A549 (cell line): ENCODE data around the gene IL21. TPM values are rescaled to one million over a fixed set of nuclear protein-coding genes. Genes with fewer than 3 reads are reported as not detected.

Experiments
- ATAC-seq, 2 experiments: fragments of 200-7000 bp in 1 of 2; fragments of >200 bp in 1 of 2; cut with Nextera tagmentation in 1 of 2; cut with Tn5 transposase in 1 of 2; 3 replicates each; pipeline versions ENCODE4 v1.8.0 to v1.9.1; 2018 to 2020; ENCODE audit warnings: mild to moderate bottlenecking in 1 of 2, moderate library complexity in 1 of 2
- CTCF ChIA-PET: fragments of 300-600 bp; sonication (Branson Sonifier 250); formaldehyde crosslinking; extraction: SDS; loops from one replicate; lab custom pipeline; 2021; ENCODE audit warnings: antibody characterized with exemption, inconsistent platforms; lab: Yijun Ruan, JAX
- POLR2A ChIA-PET: fragments of 350-600 bp; formaldehyde crosslinking; extraction: SDS; loops from one replicate; lab custom pipeline; 2021; ENCODE audit warnings: antibody characterized with exemption, inconsistent platforms; lab: Yijun Ruan, JAX
- DNase-seq, 2 experiments: peaks; one replicate each; pipeline versions ENCODE4 v3.0.0 to v3.0.0-alpha.2; 2011 to 2016; ENCODE audit warnings: low read depth in 1 of 2, low spot score in 1 of 2
- FAIRE-seq: peaks from 2 replicates; lab custom pipeline; 2011; peaks lifted over from hg19 to GRCh38; lab: Jason Lieb, UNC
- H3K27ac ChIP-seq, 2 experiments: fragments of >200 bp; sonication (Bioruptor Twin); formaldehyde crosslinking; 3 replicates each; pipeline ENCODE4 v1.5.1; 2016 to 2017
- H3K4me1 ChIP-seq: fragments of >200 bp; sonication (Bioruptor Twin); formaldehyde crosslinking; 3 replicates; pipeline ENCODE4 v1.6.1; 2016
- H3K4me2 ChIP-seq: fragments of >200 bp; sonication (Bioruptor Twin); formaldehyde crosslinking; 3 replicates; pipeline ENCODE4 v1.6.1; 2016
- H3K4me3 ChIP-seq: fragments of >200 bp; sonication (Bioruptor Twin); formaldehyde crosslinking; 3 replicates; pipeline ENCODE4 v1.5.1; 2016
- H3K9me3 ChIP-seq: fragments of >200 bp; sonication (Bioruptor Twin); formaldehyde crosslinking; 3 replicates; pipeline ENCODE4 v1.6.1; 2016
- BHLHE40 ChIP-seq: IDR thresholded peaks from 2 replicates; pipeline ENCODE4 v1.6.1; 2012; ENCODE audit warnings: low read depth, low read length, inconsistent platforms
- CEBPB ChIP-seq, 2 experiments: fragments of >200 bp in 1 of 2; sonication (Bioruptor Twin) in 1 of 2; formaldehyde crosslinking in 1 of 2; IDR thresholded peaks; 2 replicates each; pipeline ENCODE4 v1.6.1; 2012 to 2016
- CHD4 ChIP-seq: fragments of 200-600 bp; sonication (generic); IDR thresholded peaks from 2 replicates; pipeline ENCODE4 v1.6.1; 2016; ENCODE audit warnings: antibody characterized with exemption, mild to moderate bottlenecking, borderline replicate concordance
- EP300 ChIP-seq, 2 experiments: fragments of >200 bp; sonication (Bioruptor Twin); formaldehyde crosslinking; IDR thresholded peaks; 2 replicates in 1 of 2; 3 replicates in 1 of 2; pipeline ENCODE4 v1.6.1; 2016 to 2017
- FOSB ChIP-seq: fragments of 250-450 bp; sonication (Bioruptor Pico); IDR thresholded peaks from 2 replicates; pipeline ENCODE4 v1.5.0; 2020; ENCODE audit warnings: mild to moderate bottlenecking, moderate library complexity
- FOSL2 ChIP-seq, 2 experiments: fragments of 450-650 bp in 1 of 2; fragments of >200 bp in 1 of 2; sonication (Bioruptor Twin) in 1 of 2; formaldehyde crosslinking; IDR thresholded peaks; 2 replicates each; pipeline versions ENCODE4 v1.5.0 to v1.6.1; 2016 to 2020; ENCODE audit warnings: mild to moderate bottlenecking in 1 of 2, moderate library complexity in 1 of 2
- FOXS1 ChIP-seq: fragments of 250-450 bp; sonication (Bioruptor Pico); IDR thresholded peaks from 2 replicates; pipeline ENCODE4 v1.5.0; 2020; ENCODE audit warnings: mild to moderate bottlenecking, moderate library complexity
- GATA3 ChIP-seq: IDR thresholded peaks from 2 replicates; pipeline ENCODE4 v1.6.1; 2012; ENCODE audit warnings: borderline replicate concordance
- HEYL ChIP-seq: fragments of 250-450 bp; sonication (Bioruptor Pico); IDR thresholded peaks from 2 replicates; pipeline ENCODE4 v1.8.0; 2021; ENCODE audit warnings: mild to moderate bottlenecking, moderate library complexity
- HOXB13 ChIP-seq: fragments of 250-450 bp; sonication (Bioruptor Pico); IDR thresholded peaks from 2 replicates; pipeline ENCODE4 v1.5.0; 2020; ENCODE audit warnings: low read depth, mild to moderate bottlenecking, moderate library complexity
- KDM1A ChIP-seq: fragments of 200-600 bp; sonication (generic); IDR thresholded peaks from 2 replicates; pipeline ENCODE4 v1.6.1; 2016; ENCODE audit warnings: low read depth, mild to moderate bottlenecking
- MAZ ChIP-seq: fragments of 150-350 bp; IDR thresholded peaks from 2 replicates; pipeline ENCODE4 v1.6.1; 2014; ENCODE audit warnings: antibody characterized with exemption, low read depth, low read length, borderline replicate concordance
- PHF8 ChIP-seq: fragments of 200-600 bp; sonication (generic); IDR thresholded peaks from 2 replicates; pipeline ENCODE4 v1.6.1; 2016; ENCODE audit warnings: low read depth, mild to moderate bottlenecking, antibody characterized with exemption, moderate library complexity, borderline replicate concordance
- POLR2AphosphoS2 ChIP-seq: conservative IDR thresholded peaks from 2 replicates; pipeline ENCODE4 v1.6.1; 2012; ENCODE audit warnings: low read length, improper control_type of control experiment, inconsistent platforms
- RARB ChIP-seq: fragments of 250-450 bp; sonication (Bioruptor Pico); IDR thresholded peaks from 2 replicates; pipeline ENCODE4 v1.8.0; 2021; ENCODE audit warnings: mild to moderate bottlenecking, moderate library complexity
- RNF2 ChIP-seq: fragments of 200-600 bp; sonication (generic); IDR thresholded peaks from 2 replicates; pipeline ENCODE4 v1.6.1; 2016; ENCODE audit warnings: low read depth, mild to moderate bottlenecking, antibody characterized with exemption, moderate library complexity, borderline replicate concordance
- SREBF2 ChIP-seq: fragments of 450-650 bp; IDR thresholded peaks from 2 replicates; pipeline ENCODE4 v1.6.1; 2014; ENCODE audit warnings: mild to moderate bottlenecking, moderate library complexity
- TFCP2L1 ChIP-seq: fragments of 250-450 bp; sonication (Bioruptor Pico); IDR thresholded peaks from 2 replicates; pipeline ENCODE4 v1.5.0; 2021; ENCODE audit warnings: mild to moderate bottlenecking
- TP53 ChIP-seq: fragments of 250-450 bp; sonication (Bioruptor Pico); IDR thresholded peaks from 2 replicates; pipeline ENCODE4 v1.5.0; 2021; ENCODE audit warnings: mild to moderate bottlenecking, moderate library complexity
- ZFP36 ChIP-seq: fragments of 450-650 bp; IDR thresholded peaks from 2 replicates; pipeline ENCODE4 v1.6.1; 2014; ENCODE audit warnings: borderline replicate concordance; ENCODE audit not compliant: partially characterized antibody
- ZNF302 ChIP-seq: fragments of 250-450 bp; sonication (Bioruptor Pico); IDR thresholded peaks from 2 replicates; pipeline ENCODE4 v1.9.0; 2021; ENCODE audit warnings: inconsistent platforms, mild to moderate bottlenecking, moderate library complexity
- ZSCAN20 ChIP-seq: fragments of 250-450 bp; sonication (Bioruptor Pico); IDR thresholded peaks from 2 replicates; pipeline ENCODE4 v1.8.0; 2022; ENCODE audit warnings: mild to moderate bottlenecking, moderate library complexity
- WGBS: methylation state at CpG from one replicate; pipeline ENCODE4 v1.1.6; 2017; ENCODE audit errors: missing lambda C conversion rate; 5-methylcytosine and 5-hydroxymethylcytosine counted together
- polyA plus RNA-seq, 4 experiments: library from polyadenylated mRNA; depleted of rRNA in 3 of 4; stranded (reverse); fragments of >200 nt; fragmentation: RNase III in 1 of 4; extraction: RNeasy Plus Mini Kit Qiagen cat#74134 plus additional on column Dnase treatment in 1 of 4; gene quantifications; 2 replicates in 3 of 4; 3 replicates in 1 of 4; pipeline ENCODE4 v1.2.3, GENCODE V29; 2011 to 2017
- TF ChIP-seq, protein P1 (sequence below): fragments of 250-450 bp; sonication (Bioruptor Pico); IDR thresholded peaks from 2 replicates; pipeline ENCODE4 v1.5.0; 2020; ENCODE audit warnings: low read depth, mild to moderate bottlenecking, moderate library complexity
- TF ChIP-seq, protein P2 (sequence below): IDR thresholded peaks from 2 replicates; pipeline ENCODE4 v1.6.1; 2012

Gene IL21
- polyA plus RNA-seq, 2 of the 4 experiments (the other 2 are of a cell fraction), result not detected

DNA sequence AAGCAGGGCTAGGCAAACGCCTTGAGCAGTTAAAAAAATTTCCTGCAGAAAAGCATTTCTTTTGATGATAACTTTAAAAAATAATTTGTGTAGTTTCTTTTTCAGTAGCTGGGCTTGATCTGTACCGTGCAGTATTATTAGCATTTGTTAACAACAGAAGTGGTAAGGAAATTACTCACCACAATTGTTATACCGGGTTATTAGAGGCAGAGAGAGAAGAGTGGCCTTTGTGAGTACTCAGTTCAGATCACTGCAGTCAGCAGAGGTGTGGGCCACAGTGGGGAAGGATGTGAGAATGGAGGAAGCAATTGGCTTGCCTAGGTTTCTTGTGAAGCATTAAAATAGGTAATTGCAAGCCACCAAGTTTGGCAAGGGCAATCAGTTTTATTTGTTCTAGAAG, 14.3 kb upstream of the IL21 start:
- ChIA-PET CTCF (no interaction called here), POLR2A (no interaction called here)
- DNase-seq, result no peak
- no peaks in the 10 kb centered on the region for H3K9me3 ChIP-seq
- 20% methylated on average over 3 of the region's 3 CpGs for WGBS
- FAIRE-seq, result no peak
- H3K4me2 ChIP-seq, result no peak overlapping the region
- no peak overlapping the region for H3K4me3 ChIP-seq
- ATAC-seq, result no peak
- no peaks in the 10 kb centered on the region for H3K4me1 ChIP-seq
- H3K27ac ChIP-seq, result no peak overlapping the region
- TF ChIP-seq, protein P1, sequence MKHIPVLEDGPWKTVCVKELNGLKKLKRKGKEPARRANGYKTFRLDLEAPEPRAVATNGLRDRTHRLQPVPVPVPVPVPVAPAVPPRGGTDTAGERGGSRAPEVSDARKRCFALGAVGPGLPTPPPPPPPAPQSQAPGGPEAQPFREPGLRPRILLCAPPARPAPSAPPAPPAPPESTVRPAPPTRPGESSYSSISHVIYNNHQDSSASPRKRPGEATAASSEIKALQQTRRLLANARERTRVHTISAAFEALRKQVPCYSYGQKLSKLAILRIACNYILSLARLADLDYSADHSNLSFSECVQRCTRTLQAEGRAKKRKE, result no peak
- no peak for TF ChIP-seq KDM1A
- TF ChIP-seq BHLHE40, result no peak
- no peak for TF ChIP-seq CHD4
- no peak for TF ChIP-seq HOXB13 (CRISPR knock-in tag)
- no peak for TF ChIP-seq HEYL (CRISPR knock-in tag)
- no peak for TF ChIP-seq POLR2AphosphoS2

DNA sequence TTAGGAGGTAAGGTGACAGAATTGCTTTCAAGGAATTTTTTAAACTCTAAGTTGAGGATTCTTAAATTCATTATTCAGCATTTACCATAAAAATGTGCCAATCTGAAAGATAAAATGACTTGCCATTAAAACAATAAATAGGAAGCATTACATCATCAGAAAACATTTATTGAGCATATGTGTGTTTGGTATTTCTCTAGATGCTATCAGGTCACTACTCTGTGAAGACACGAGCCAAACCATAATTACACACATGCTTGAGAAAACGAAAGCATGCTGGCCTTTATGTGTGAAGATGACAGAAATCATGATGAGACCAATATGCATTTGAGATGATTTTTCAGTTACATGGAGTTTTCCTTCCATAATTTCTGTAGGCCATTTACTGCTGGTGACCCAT, 12.3 kb upstream of the IL21 start:
- H3K4me1 ChIP-seq, result no peaks in the 10 kb centered on the region
- DNase-seq, result no peak
- no peak overlapping the region for H3K4me3 ChIP-seq
- H3K9me3 ChIP-seq, result no peaks in the 10 kb centered on the region
- H3K4me2 ChIP-seq, result no peak overlapping the region
- FAIRE-seq, result no peak
- ChIA-PET CTCF (no interaction called here), POLR2A (no interaction called here)
- ATAC-seq, result no peak
- no peak overlapping the region for H3K27ac ChIP-seq
- TF ChIP-seq PHF8 (no peak), RNF2 (no peak), GATA3 (no peak), FOSB (CRISPR knock-in tag) (no peak), FOSL2 (IDR thresholded peaks at IDR 0.05) (no peak), FOSL2 (CRISPR knock-in tag; IDR thresholded peaks at IDR 0.05) (no peak), POLR2AphosphoS2 (no peak)
- 35% methylated on average over 2 of the region's 2 CpGs for WGBS

DNA sequence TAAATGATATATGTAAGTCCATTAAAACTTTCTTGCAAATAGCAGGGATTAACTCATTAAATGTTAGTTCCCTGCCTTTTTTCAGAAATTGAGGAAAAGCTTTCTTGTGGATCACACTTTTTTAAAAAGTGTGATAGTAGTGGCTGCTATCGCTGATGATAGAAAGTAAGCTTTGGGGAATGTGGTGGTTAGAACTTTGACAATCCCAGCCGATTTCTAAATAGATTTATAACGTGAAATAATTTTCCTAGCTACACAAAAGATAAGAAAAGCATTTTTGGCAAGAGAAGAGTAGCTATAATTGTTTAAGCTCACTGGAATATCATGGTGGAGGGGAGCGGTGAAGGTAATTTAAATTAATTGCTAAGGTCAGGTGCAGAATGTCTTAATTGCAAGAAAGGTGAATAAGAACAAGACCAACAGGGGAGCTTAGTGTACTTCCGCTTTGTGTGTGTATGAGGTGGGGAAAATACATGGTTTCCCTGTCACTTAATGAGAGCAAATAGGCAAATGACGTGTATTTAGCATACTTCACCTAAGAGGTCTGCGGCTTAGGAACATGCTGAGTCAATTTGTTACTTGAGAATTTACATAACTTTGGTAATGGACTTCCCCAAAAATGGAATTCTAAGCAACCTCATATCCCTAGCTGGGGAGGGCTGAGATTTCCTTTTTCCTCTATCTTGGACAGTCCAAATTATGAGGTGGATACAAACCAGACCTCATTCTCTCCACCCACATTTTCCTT, 11.7 kb upstream of the IL21 start:
- no peak overlapping the region for H3K27ac ChIP-seq
- H3K4me2 ChIP-seq, result no peak overlapping the region
- no peak for ATAC-seq
- ChIA-PET POLR2A (no interaction called here), CTCF (interaction anchor here (0.7 to 0.8 kb wide), 2 partner anchors 9 to 281 kb away, joined by 3 to 4 read pairs; no protein-coding TSS in a partner anchor)
- TF ChIP-seq RARB (no peak), MAZ (no peak), FOXS1 (CRISPR knock-in tag) (no peak), ZNF302 (no peak), ZFP36 (no peak), SREBF2 (no peak), CHD4 (no peak), TFCP2L1 (CRISPR knock-in tag) (no peak), EP300 (IDR thresholded peaks at IDR 0.05) (no peak), TP53 (no peak), ZSCAN20 (CRISPR knock-in tag) (no peak), BHLHE40 (no peak), PHF8 (no peak), CEBPB (IDR thresholded peaks at IDR 0.05) (no peak)
- TF ChIP-seq, protein P2, sequence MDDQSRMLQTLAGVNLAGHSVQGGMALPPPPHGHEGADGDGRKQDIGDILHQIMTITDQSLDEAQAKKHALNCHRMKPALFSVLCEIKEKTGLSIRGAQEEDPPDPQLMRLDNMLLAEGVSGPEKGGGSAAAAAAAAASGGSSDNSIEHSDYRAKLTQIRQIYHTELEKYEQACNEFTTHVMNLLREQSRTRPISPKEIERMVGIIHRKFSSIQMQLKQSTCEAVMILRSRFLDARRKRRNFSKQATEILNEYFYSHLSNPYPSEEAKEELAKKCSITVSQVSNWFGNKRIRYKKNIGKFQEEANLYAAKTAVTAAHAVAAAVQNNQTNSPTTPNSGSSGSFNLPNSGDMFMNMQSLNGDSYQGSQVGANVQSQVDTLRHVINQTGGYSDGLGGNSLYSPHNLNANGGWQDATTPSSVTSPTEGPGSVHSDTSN, result no peak
- no peak for DNase-seq
- 55% methylated on average over 7 of the region's 7 CpGs for WGBS
- no peaks in the 10 kb centered on the region for H3K9me3 ChIP-seq
- no peak overlapping the region for H3K4me3 ChIP-seq
- H3K4me1 ChIP-seq, result no peaks in the 10 kb centered on the region
- no peak for FAIRE-seq
